ENCODE data around the gene B3GALT5.

Gene B3GALT5

DNA sequence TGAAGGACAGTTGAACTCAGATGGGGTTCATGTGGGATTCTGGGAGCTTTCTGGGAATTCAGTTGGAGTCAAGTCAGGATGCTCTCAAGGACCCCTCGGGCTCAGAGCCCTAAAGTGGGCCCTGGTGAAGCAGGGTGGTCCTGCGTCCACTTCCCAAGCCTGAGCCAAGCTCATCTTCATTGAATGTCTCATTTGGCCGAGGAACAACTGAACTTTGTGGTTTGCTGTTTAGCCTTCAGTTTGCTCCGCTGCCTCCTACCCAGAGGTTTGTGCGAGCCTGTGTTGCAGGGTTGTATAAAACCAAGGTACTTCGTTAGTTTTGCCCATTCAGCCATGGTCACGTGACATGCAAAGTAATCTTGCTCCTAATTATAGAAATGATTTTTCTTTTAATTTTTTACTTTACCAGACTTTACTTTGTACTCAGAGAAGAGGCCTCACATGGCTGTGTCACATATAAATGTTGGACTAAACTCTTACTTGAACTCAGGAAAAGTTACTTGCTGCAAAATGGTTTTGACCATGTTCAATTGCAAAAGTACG lies 49.7 kb downstream of the B3GALT5 start:
- TF ChIP-seq, protein P1, sequence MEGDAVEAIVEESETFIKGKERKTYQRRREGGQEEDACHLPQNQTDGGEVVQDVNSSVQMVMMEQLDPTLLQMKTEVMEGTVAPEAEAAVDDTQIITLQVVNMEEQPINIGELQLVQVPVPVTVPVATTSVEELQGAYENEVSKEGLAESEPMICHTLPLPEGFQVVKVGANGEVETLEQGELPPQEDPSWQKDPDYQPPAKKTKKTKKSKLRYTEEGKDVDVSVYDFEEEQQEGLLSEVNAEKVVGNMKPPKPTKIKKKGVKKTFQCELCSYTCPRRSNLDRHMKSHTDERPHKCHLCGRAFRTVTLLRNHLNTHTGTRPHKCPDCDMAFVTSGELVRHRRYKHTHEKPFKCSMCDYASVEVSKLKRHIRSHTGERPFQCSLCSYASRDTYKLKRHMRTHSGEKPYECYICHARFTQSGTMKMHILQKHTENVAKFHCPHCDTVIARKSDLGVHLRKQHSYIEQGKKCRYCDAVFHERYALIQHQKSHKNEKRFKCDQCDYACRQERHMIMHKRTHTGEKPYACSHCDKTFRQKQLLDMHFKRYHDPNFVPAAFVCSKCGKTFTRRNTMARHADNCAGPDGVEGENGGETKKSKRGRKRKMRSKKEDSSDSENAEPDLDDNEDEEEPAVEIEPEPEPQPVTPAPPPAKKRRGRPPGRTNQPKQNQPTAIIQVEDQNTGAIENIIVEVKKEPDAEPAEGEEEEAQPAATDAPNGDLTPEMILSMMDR (IDR thresholded peaks at IDR 0.05; ENCODE audit: low read depth, low read length): no peak
- H3K4me3 ChIP-seq (ENCODE audit: low read depth, low read length): no peak overlapping the region
- DNase-seq (ENCODE audit: low read depth, low spot score): no peak
- in situ Hi-C loops (cut with HindIII; ENCODE audit: low sequenced_read_pairs): no loop called here

DNA sequence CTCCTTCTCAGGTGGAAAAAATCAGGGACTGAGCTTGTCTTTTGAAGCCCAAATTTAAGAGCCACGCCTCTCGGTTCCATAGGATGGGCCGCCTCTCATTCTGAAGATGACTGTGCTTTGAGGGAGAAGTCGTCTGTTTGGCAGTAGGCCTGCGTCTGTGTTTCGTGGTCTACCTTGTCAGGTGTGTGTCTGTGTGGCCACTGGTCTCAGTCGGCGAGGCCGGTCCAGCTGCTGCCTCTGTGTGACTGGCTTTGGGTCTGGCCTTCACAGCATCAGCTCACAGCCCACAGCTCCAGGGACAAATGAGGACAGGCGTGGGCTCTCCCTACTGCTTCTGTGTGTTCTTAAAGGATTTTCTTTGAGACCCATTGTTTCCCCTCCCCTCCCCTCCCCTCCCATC lies 50.3 kb downstream of the B3GALT5 start:
- TF ChIP-seq, protein P1 (IDR thresholded peaks at IDR 0.05; ENCODE audit: low read depth, low read length): no peak
- in situ Hi-C loops (cut with HindIII; ENCODE audit: low sequenced_read_pairs): no loop called here
- no peak for DNase-seq (ENCODE audit: low read depth, low spot score)
- H3K4me3 ChIP-seq (ENCODE audit: low read depth, low read length): no peak overlapping the region

DNA sequence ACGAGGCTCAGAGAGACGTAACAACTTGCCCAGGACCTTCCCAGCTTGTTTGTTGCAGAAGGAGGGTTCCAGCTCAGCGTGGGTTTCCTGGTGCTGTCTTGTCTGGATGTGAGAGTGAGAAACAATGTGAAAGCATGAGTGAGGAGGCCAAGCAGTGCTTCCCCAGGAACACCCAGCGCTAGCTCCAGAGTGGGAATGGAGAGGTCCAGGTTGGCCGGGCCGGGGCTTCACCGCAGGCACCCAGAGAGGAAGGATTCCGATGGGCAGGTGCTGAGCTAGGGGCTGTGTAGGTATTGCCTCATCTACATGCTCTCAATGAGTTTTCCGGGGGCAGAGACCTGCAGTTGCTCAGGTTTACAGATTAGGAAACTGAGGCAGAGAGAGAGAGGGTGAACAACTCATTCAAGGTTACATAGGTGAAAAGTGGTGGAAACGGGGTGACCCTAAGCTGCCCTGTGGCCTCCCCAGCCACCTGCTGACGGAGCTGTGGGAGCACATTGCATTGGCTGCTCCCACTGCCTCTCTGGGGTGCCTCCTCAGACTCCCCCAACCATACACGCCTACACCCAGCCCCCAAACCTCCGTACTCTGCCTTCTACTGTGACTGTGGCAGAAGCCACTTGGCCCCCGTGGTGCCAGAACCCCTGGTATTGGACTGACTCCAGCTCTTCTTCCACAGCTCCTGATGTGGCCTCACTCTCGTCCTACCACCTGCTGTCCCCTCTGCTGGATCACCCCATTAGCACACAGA lies 51.2 kb downstream of the B3GALT5 start:
- TF ChIP-seq, protein P1 (IDR thresholded peaks at IDR 0.05; ENCODE audit: low read depth, low read length): no peak
- DNase-seq (ENCODE audit: low read depth, low spot score): no peak
- in situ Hi-C loops (cut with HindIII; ENCODE audit: low sequenced_read_pairs): no loop called here
- no peak overlapping the region for H3K4me3 ChIP-seq (ENCODE audit: low read depth, low read length)

DNA sequence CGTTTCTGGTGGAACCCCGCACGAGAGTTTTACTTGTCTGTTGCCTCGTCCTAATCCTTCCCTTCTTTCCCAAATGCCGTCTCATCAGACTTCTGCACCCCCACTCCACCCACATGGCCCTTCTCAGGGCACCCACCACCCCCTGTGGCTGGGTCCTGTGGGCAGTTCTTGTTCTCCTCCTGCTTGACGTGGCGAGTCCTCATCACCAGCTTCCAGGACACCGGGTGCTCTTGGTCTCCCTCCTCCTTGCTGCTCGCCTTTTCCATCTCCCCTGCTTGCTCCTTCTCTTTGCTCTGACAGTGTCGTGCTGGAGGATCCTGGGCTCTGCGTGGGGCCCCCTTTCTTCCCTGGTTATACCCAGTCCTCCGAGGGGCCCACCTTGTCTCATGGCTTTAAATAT lies 51.8 kb downstream of the B3GALT5 start:
- in situ Hi-C loops (cut with HindIII; ENCODE audit: low sequenced_read_pairs): no loop called here
- TF ChIP-seq, protein P1 (IDR thresholded peaks at IDR 0.05; ENCODE audit: low read depth, low read length): no peak
- DNase-seq (ENCODE audit: low read depth, low spot score): no peak

DNA sequence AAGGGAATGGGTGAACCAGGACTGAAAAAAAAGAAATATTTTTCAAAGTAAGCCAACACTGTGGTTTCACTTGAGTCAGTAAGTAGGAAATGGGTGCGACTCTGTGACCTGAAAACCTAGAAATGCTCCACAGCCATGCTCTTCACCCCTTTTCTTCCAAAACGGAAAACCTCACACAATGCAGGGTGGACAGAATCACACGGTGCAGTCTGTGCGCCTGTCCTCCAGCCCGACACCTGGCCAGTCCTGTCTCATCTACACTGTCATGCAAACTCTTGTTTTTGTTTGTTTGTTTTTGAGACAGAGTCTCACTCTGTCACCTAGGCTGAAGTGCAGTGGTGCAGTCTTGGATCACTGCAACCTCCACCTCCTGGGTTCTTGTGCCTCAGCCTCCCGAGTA lies 53.3 kb downstream of the B3GALT5 start:
- in situ Hi-C loops (cut with HindIII; ENCODE audit: low sequenced_read_pairs): no loop called here
- TF ChIP-seq, protein P1 (IDR thresholded peaks at IDR 0.05; ENCODE audit: low read depth, low read length): no peak
- no peak for DNase-seq (ENCODE audit: low read depth, low spot score)
- no peak overlapping the region for H3K4me3 ChIP-seq (ENCODE audit: low read depth, low read length)

More for the DNA sequence above, 51.8 kb downstream of the B3GALT5 start:
- no peak overlapping the region for H3K4me3 ChIP-seq (ENCODE audit: low read depth, low read length)

DNA sequence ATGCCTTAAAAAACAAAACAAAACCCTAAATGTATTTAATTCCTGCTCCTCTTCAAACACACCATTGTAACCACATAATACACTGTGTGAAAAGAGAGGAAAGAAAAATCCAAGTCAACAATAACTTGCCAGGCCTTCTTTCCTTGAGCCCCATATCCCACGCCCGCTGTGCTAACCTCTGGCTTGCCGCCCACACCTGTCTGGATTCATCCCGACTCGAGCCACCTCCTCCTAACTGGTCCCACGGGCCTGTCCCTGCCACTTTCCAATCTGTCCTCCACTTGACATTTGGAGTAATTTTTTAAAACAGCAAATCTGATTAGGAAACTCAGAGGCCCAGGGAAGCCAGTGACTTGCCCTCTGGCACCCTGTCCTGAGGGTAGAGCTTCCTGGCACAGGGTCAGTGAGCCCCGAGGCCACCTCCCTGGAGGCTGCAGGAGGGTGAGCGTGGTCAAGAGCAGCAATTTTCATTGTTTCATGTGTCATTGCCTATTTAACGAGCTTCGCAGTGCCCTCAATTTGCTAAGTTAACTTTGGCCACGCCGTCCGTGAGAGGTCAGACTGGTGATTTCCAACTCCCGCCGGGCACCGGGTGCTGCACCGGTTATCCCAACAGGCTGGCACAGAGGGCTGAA lies 54.1 kb downstream of the B3GALT5 start:
- TF ChIP-seq, protein P1 (IDR thresholded peaks at IDR 0.05; ENCODE audit: low read depth, low read length): no peak
- no peak for DNase-seq (ENCODE audit: low read depth, low spot score)
- in situ Hi-C loops (cut with HindIII; ENCODE audit: low sequenced_read_pairs): no loop called here
- no peak overlapping the region for H3K4me3 ChIP-seq (ENCODE audit: low read depth, low read length)

Data from astrocyte of the spinal cord (primary cell).